Colonic mucosa (tissue), 4 donors: ENCODE results near the gene ZC3H11A. TPM values are rescaled to one million over a fixed set of nuclear protein-coding genes. Genes with fewer than 3 reads are reported as not detected.
"Not testable (repeated sequence)": the region's sequence is repeated elsewhere in the genome, so short reads cannot be mapped to it uniquely, and the experiment has no call there.

Experiments
- DNase-seq: peaks from one replicate; pipeline ENCODE4 v3.0.0-alpha.2; 2020
- H3K27ac ChIP-seq: fragments of 200-600 bp; one replicate; pipeline ENCODE4 v1.8.0; 2021
- H3K27me3 ChIP-seq: fragments of 200-600 bp; one replicate; pipeline ENCODE4 v1.8.0; 2021
- H3K36me3 ChIP-seq: fragments of 200-600 bp; one replicate; pipeline ENCODE4 v1.8.0; 2021
- H3K4me1 ChIP-seq: fragments of 200-600 bp; one replicate; pipeline ENCODE4 v1.8.0; 2021; ENCODE audit warnings: mild to moderate bottlenecking
- H3K4me3 ChIP-seq: fragments of 200-600 bp; one replicate; pipeline ENCODE4 v1.8.0; 2021
- H3K9ac ChIP-seq, 2 donors: one replicate each; pipeline ENCODE4 v1.7.0; 2013; ENCODE audit warnings: control low read depth in 2 of 2, low read depth in 2 of 2, low read length in 2 of 2
- H3K9me3 ChIP-seq: fragments of 200-600 bp; one replicate; pipeline ENCODE4 v1.8.0; 2021
- CTCF ChIP-seq: fragments of 200-600 bp; IDR thresholded peaks from one replicate; pipeline ENCODE4 v1.8.0; 2022; ENCODE audit warnings: antibody characterized with exemption, mild to moderate bottlenecking
- intact Hi-C: fragments of 100-400 bp; cut with DNase I; formaldehyde crosslinking; loops from one replicate; pipeline ENCODE4 v1.14.1; 2022
- total RNA-seq, 2 donors: library from RNA; stranded (reverse); fragmentation: NEBNext Ultra II Directional in 1 of 2; extraction: Animal tissue kit (Norgen Biotek cat#: 25700) in 1 of 2; gene quantifications; one replicate each; pipeline ENCODE4 v1.2.1, GENCODE V29; 2021
- donor health status: healthy.
- donor health status: DM: no; HTN: no; CAD: no.
- donor health status: DM: no; HTN: no; CAD: no.

The ZC3H11A gene
- total RNA-seq, 2 donors from 2014 or later = 52.6 to 73.6 TPM

- H3K9me3 ChIP-seq = no peaks in the 10 kb centered on the region
- no peaks in the 10 kb centered on the region for H3K4me1 ChIP-seq
- no peak for TF ChIP-seq CTCF
- DNase-seq = no peak
- H3K27ac ChIP-seq = no peak overlapping the region
- intact Hi-C loops = no loop called here
- no peak overlapping the region for H3K4me3 ChIP-seq
- H3K36me3 ChIP-seq = no peaks in the 10 kb centered on the region
- no peak overlapping the region for H3K9ac ChIP-seq
- no peaks in the 10 kb centered on the region for H3K27me3 ChIP-seq
Measured at GRCh38 chr1:203756036-203756435, 39.4 kb upstream of the ZC3H11A start.

DNA sequence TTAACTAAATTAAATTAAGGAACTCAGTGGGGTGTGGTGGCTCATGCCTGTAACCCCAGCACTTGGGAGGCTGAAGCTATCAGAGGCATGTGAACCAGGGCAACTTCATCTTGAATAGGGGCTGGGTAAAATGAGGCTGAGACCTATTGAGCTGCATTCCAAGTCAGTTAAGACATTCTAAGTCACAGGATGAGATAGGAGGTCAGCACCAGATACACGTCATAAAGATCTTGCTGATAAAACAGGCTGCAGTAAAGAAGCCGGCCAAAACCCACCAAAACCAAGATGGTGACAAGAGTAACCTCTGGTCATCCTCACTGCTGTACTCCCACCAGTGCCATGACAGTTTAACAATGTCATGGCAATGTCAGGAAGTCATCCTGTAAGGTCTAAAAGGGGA is 36.7 kb upstream of the ZC3H11A start:
- H3K27me3 ChIP-seq, H3K36me3 ChIP-seq, intact Hi-C loops, H3K27ac ChIP-seq, H3K4me1 ChIP-seq, H3K4me3 ChIP-seq, H3K9me3 ChIP-seq, H3K9ac ChIP-seq, DNase-seq: not testable (repeated sequence)

- intact Hi-C loops = no loop called here
- Histone ChIP-seq H3K4me1 (no peaks in the 10 kb centered on the region), H3K36me3 (no peaks in the 10 kb centered on the region), H3K9me3 (no peaks in the 10 kb centered on the region), H3K9ac (no peak overlapping the region), H3K27me3 (no peaks in the 10 kb centered on the region), H3K27ac (no peak overlapping the region), H3K4me3 (no peak overlapping the region)
- DNase-seq = no peak
- no peak for TF ChIP-seq CTCF
Measured at GRCh38 chr1:203760506-203760905, 34.9 kb upstream of the ZC3H11A start.

GRCh38 chr1:203761958-203762357 is 33.5 kb upstream of the ZC3H11A start:
- H3K4me1 ChIP-seq, H3K9me3 ChIP-seq, H3K27me3 ChIP-seq, H3K9ac ChIP-seq, H3K4me3 ChIP-seq, H3K27ac ChIP-seq, H3K36me3 ChIP-seq, DNase-seq, intact Hi-C loops: not testable (repeated sequence)

DNA sequence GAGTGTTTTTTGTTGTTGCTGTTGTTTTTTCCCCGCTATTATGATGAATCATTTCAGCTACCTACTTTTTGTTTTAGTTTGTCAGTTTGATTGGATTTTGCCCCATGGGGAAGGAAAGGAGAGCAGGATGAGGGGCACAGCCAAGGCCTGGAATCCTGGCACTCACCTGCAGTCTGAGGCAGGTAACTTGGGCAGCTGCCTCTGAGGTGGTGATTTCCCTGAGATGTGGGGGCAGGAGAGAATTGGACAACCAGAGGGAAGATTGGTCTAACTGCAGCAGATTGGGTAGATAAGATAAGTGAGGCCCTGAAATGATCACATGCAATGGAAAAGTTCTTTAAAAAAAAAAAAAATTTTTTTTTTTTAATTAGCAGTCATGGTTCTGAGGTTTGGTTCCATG is 31.9 kb upstream of the ZC3H11A start:
- intact Hi-C loops = no loop called here
- Histone ChIP-seq H3K9me3 (no peaks in the 10 kb centered on the region), H3K27ac (no peak overlapping the region), H3K4me3 (no peak overlapping the region), H3K36me3 (no peaks in the 10 kb centered on the region), H3K9ac (no peak overlapping the region), H3K27me3 (no peaks in the 10 kb centered on the region), H3K4me1 (no peaks in the 10 kb centered on the region)
- no peak for TF ChIP-seq CTCF
- DNase-seq = no peak

DNA sequence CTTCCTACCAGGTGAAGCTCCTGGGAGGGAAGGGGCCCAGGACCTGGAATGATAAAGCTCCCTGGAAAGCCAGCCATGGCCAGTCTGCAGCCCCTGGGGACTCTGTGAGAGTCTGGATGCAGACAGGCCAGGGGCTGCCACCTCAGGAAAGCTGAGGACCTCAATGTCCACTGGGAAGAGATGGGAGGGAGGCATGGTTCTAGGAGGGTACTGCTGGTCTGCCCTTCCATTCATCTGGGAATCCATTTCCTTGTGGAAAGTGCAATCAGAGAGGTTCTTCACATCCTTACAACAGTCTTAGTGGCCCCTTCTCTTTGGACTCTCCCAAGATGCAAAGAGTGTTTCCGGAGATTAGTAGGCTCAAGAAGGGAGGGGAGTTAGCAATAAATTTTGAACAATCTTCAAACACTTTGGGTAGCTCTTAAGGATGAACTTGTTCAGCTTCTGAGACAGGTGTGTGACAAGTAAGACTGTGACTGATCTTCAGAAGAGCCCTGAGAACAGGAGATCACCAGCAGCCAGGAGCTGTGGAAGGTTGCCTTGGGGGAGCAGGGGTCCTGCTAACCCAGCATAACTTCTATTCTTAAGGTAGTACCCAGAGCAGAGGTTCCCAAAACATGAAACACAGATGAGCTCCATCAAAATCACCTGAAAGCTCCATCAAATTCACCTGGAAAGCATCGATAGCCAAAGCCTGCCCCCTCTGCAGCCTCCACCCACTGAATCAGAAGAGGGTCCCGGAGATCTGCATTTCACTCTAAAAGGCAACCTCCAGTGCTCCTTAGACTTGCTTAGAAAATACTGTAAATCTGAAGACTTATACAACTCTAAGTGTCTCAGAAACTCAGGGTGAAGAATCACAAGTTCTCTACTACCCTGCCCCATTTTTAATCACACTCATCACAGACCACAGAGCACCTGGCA is 31.1 kb upstream of the ZC3H11A start:
- intact Hi-C loops = no loop called here
- Histone ChIP-seq H3K9ac (no peak overlapping the region), H3K4me1 (no peaks in the 10 kb centered on the region), H3K27ac (peak overlapping the region; percentile 30), H3K9me3 (no peaks in the 10 kb centered on the region), H3K27me3 (no peaks in the 10 kb centered on the region), H3K36me3 (no peaks in the 10 kb centered on the region), H3K4me3 (no peak overlapping the region)
- DNase-seq = no peak
- TF ChIP-seq CTCF = no peak
